Loucy (cell line): Measurements from ENCODE around the gene TRAPPC1.

Source experiments
- H2AFZ ChIP-seq: fragments of 200-600 bp; sonication (generic); 2 replicates; pipeline ENCODE4 v1.6.0; 2016; ENCODE audit warnings: antibody characterized with exemption, mild to moderate bottlenecking, low read length, moderate library complexity
- H3F3A ChIP-seq: fragments of 200-600 bp; 2 replicates; pipeline ENCODE4 v1.6.0; 2016; ENCODE audit warnings: antibody characterized with exemption, low read depth, mild to moderate bottlenecking
- H3K27me3 ChIP-seq: fragments of 200-600 bp; sonication (generic); 2 replicates; pipeline ENCODE4 v1.6.1; 2014; ENCODE audit warnings: low read length, mild to moderate bottlenecking; ENCODE audit not compliant: insufficient read depth, poor library complexity, severe bottlenecking
- H3K36me3 ChIP-seq: fragments of 200-600 bp; sonication (generic); 2 replicates; pipeline ENCODE4 v1.6.1; 2016; ENCODE audit warnings: low read length; ENCODE audit not compliant: insufficient read depth
- H3K4me1 ChIP-seq: fragments of 200-600 bp; sonication (generic); 2 replicates; pipeline ENCODE4 v1.5.1; 2014; ENCODE audit warnings: low read length, mild to moderate bottlenecking; ENCODE audit not compliant: insufficient read depth, poor library complexity, severe bottlenecking
- H3K4me2 ChIP-seq: fragments of 200-600 bp; sonication (generic); 2 replicates; pipeline ENCODE4 v1.6.0; 2014; ENCODE audit warnings: antibody characterized with exemption, low read length, low read depth, mild to moderate bottlenecking; ENCODE audit not compliant: poor library complexity, severe bottlenecking
- H3K4me3 ChIP-seq: fragments of 200-600 bp; sonication (generic); 2 replicates; pipeline ENCODE4 v1.5.1; 2014; ENCODE audit warnings: low read length, mild to moderate bottlenecking, mixed read lengths; ENCODE audit not compliant: poor library complexity, severe bottlenecking
- H3K79me2 ChIP-seq: fragments of 200-600 bp; sonication (generic); 2 replicates; pipeline ENCODE4 v1.6.1; 2014; ENCODE audit warnings: low read length; ENCODE audit not compliant: insufficient read depth
- H3K9ac ChIP-seq: fragments of 200-600 bp; sonication (generic); 2 replicates; pipeline ENCODE4 v1.6.0; 2014; ENCODE audit warnings: mild to moderate bottlenecking, low read depth, low read length, moderate library complexity; ENCODE audit not compliant: poor library complexity, severe bottlenecking
- H3K9me2 ChIP-seq: fragments of 200-600 bp; sonication (generic); replicated peaks from 2 replicates; pipeline ENCODE4 v1.6.1; 2016; ENCODE audit warnings: low read depth, low read length, mixed read lengths
- H3K9me3 ChIP-seq: fragments of 200-600 bp; sonication (generic); 2 replicates; pipeline ENCODE4 v1.6.1; 2014; ENCODE audit warnings: mild to moderate bottlenecking, antibody characterized with exemption, low read length, low read depth; ENCODE audit not compliant: insufficient read depth
- H4K20me1 ChIP-seq: fragments of 200-600 bp; sonication (generic); 2 replicates; pipeline ENCODE4 v1.6.0; 2014; ENCODE audit warnings: antibody characterized with exemption, low read length, mild to moderate bottlenecking; ENCODE audit not compliant: insufficient read depth, poor library complexity, severe bottlenecking
- EZH2phosphoT487 ChIP-seq: fragments of 200-600 bp; IDR thresholded peaks from 2 replicates; pipeline ENCODE4 v1.6.1; 2018; ENCODE audit warnings: antibody characterized with exemption, mild to moderate bottlenecking, moderate library complexity, borderline replicate concordance
- TF ChIP-seq, protein P1 (sequence below): fragments of 200-600 bp; sonication (generic); conservative IDR thresholded peaks from 2 replicates; pipeline ENCODE4 v1.5.1; 2014; ENCODE audit warnings: mild to moderate bottlenecking, antibody characterized with exemption, low read length

The TRAPPC1 gene

DNA sequence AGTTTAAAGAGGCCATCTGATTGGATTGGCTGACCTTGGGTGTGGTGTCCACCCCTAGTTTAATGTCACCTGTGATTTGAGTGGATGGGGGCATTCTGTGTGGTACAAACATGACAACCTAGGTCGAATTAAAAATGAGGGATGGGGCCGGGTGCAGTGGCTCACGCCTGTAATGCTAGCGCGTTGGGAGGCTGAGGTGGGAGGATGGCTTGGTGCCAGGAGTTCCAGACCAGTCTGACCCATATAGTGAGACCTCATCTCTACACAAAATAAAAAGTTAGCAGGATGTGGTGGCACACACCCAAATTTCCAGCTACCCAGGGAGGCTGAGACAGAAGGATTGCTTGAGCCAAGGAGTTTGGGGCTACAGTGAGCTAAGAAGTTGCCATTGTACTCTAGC is 14.7 kb upstream of the TRAPPC1 start:
- Histone ChIP-seq H2AFZ (no peak overlapping the region), H3K4me3 (no peak overlapping the region), H3K9ac (no peak overlapping the region), H3F3A (no peaks in the 10 kb centered on the region), H3K4me2 (no peak overlapping the region), H3K9me3 (no peaks in the 10 kb centered on the region), H3K79me2 (no peaks in the 10 kb centered on the region), H4K20me1 (no peaks in the 10 kb centered on the region), H3K9me2 (no peaks in the 10 kb centered on the region), H3K36me3 (peaks cover 64% of the 10 kb centered on the region; the same call in 1 of the 2 replicates), H3K27me3 (no peaks in the 10 kb centered on the region), H3K4me1 (no peaks in the 10 kb centered on the region)
- no peak for TF ChIP-seq EZH2phosphoT487
- TF ChIP-seq, protein P1, sequence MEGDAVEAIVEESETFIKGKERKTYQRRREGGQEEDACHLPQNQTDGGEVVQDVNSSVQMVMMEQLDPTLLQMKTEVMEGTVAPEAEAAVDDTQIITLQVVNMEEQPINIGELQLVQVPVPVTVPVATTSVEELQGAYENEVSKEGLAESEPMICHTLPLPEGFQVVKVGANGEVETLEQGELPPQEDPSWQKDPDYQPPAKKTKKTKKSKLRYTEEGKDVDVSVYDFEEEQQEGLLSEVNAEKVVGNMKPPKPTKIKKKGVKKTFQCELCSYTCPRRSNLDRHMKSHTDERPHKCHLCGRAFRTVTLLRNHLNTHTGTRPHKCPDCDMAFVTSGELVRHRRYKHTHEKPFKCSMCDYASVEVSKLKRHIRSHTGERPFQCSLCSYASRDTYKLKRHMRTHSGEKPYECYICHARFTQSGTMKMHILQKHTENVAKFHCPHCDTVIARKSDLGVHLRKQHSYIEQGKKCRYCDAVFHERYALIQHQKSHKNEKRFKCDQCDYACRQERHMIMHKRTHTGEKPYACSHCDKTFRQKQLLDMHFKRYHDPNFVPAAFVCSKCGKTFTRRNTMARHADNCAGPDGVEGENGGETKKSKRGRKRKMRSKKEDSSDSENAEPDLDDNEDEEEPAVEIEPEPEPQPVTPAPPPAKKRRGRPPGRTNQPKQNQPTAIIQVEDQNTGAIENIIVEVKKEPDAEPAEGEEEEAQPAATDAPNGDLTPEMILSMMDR, result no peak

DNA sequence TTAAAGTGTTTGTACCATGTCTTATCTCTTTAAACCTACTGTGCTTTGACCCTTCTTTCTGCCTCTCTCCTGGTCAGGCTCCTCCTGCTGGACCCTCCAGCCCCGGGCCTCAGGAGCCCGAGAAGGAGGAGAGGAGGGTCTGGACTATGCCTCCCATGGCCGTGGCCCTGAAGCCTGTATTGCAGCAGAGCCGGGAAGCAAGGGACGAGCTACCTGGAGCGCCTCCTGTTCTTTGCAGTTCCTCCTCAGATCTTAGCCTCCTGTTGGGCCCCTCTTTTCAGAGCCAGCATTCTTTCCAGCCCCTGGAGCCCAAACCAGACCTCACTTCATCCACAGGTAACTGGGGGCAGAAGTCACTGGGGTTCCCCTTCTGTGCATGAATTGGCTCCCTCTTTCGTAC is 13.9 kb upstream of the TRAPPC1 start:
- Histone ChIP-seq H3K4me3 (no peak overlapping the region), H3K4me2 (no peak overlapping the region), H3K27me3 (no peaks in the 10 kb centered on the region), H3K79me2 (no peaks in the 10 kb centered on the region), H3K9me3 (no peaks in the 10 kb centered on the region), H3F3A (no peaks in the 10 kb centered on the region), H3K4me1 (no peaks in the 10 kb centered on the region), H3K36me3 (peaks cover 69% of the 10 kb centered on the region; the same call in 1 of the 2 replicates), H3K9me2 (no peaks in the 10 kb centered on the region), H3K9ac (no peak overlapping the region), H4K20me1 (no peaks in the 10 kb centered on the region), H2AFZ (no peak overlapping the region)
- no peak for TF ChIP-seq EZH2phosphoT487
- TF ChIP-seq, protein P1, result no peak

DNA sequence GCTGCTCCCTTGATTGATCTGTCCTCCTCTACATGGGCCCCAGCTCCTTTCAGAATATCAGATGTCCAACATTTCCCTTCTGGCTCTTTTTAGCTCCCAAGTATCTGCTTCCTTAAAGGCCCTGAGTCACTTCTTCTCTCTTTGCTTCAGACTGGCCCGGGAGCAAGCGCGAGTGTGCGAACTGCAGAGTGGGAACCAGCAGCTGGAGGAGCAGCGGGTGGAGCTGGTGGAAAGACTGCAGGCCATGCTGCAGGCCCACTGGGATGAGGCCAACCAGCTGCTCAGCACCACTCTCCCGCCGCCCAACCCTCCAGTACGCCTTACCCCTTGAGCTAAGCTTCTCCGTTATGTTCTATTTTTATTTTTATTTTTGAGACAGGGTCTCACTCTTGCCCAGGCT is 12.6 kb upstream of the TRAPPC1 start:
- no peak overlapping the region for H3K4me3 ChIP-seq
- H3K4me2 ChIP-seq, result no peak overlapping the region
- peaks cover 3% of the 10 kb centered on the region for H3K4me1 ChIP-seq
- H4K20me1 ChIP-seq, result no peaks in the 10 kb centered on the region
- TF ChIP-seq EZH2phosphoT487, result no peak
- TF ChIP-seq, protein P1, result no peak
- H3K27me3 ChIP-seq, result no peaks in the 10 kb centered on the region
- H3K36me3 ChIP-seq, result peaks cover 77% of the 10 kb centered on the region; the same call in 1 of the 2 replicates
- H3K9me3 ChIP-seq, result no peaks in the 10 kb centered on the region
- no peak overlapping the region for H3K9ac ChIP-seq
- H2AFZ ChIP-seq, result no peak overlapping the region
- no peaks in the 10 kb centered on the region for H3K79me2 ChIP-seq
- H3K9me2 ChIP-seq, result no peaks in the 10 kb centered on the region
- no peaks in the 10 kb centered on the region for H3F3A ChIP-seq
